ENCODE measurements around the gene DDRGK1. TPM values are rescaled to one million over a fixed set of nuclear protein-coding genes. Genes with fewer than 3 reads are reported as not detected.

DDRGK1 gene
- total and polyA plus RNA-seq, 2 of the 4 experiments (the other 2 are of a cell fraction): 12.2 to 29.6 TPM

DNA sequence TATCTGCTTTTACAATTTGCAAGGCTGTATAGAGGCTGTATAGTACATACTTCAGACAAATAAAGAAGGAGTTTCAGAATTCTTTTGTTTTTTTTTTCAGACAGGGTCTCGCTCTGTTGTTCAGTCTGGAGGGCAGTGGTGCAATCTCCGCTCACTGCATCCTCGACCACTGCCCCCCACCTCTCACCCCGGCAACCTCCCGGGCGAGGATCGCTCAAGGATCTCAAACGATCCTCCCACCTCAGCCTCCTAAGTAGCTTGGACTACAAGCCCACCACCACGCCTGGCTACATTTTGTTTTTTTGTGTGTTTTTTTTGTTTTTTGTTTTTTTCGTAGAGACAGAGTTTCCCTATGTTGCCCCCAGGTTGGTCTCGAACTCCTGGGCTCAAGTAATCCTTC, 46.7 kb downstream of the DDRGK1 start:
- no peak overlapping the region for H3K56ac ChIP-seq (ENCODE audit: extremely low read depth, insufficient read depth, low read length)
- no peak overlapping the region for H3K27ac ChIP-seq (ENCODE audit: insufficient read depth, low read length)
- no peaks in the 10 kb centered on the region for H3K27me3 ChIP-seq (ENCODE audit: control insufficient read depth, insufficient read depth, low read length)
- peaks cover 48% of the 10 kb centered on the region for H4K20me1 ChIP-seq (ENCODE audit: insufficient read depth, low read length)
- H2AK9ac ChIP-seq (replicated peaks; ENCODE audit: low read depth, low read length, poor library complexity): no peak overlapping the region
- in situ Hi-C loops (cut with MboI; ENCODE audit: low sequenced_read_pairs): no loop called here
- H3K9me1 ChIP-seq (ENCODE audit: insufficient read depth, low read length): peaks cover 8% of the 10 kb centered on the region; the same call in 1 of the 2 replicates
- no CpG with 5 or more reads among the region's 11 CpGs for WGBS, 2 experiments (ENCODE audit: extremely low coverage in 2 of 2, insufficient read length in 1 of 2)
- intact Hi-C loops (cut with micrococcal nuclease): no loop called here
- no peak overlapping the region for H2BK120ac ChIP-seq (ENCODE audit: low read depth, low read length)
- no peak overlapping the region for H4K5ac ChIP-seq (ENCODE audit: low read depth, low read length)
- ChIA-PET CTCF (interaction anchor here (0.6 to 1.0 kb wide), 2 partner anchors 104 to 907 kb away, joined by 3 to 4 read pairs; no protein-coding TSS in a partner anchor), POLR2A (ENCODE audit: unreplicated experiment) (no interaction called here)
- H3K14ac ChIP-seq (replicated peaks; ENCODE audit: low read depth, low read length): no peak overlapping the region
- dilution Hi-C loops (cut with HindIII; ENCODE audit: low sequenced_read_pairs, unreplicated experiment): no loop called here
- no peak overlapping the region for H3K4me3 ChIP-seq (ENCODE audit: insufficient read depth, low read depth, low read length)
- peaks cover 2% of the 10 kb centered on the region for H3K4me1 ChIP-seq (ENCODE audit: control insufficient read depth, insufficient read depth, low read length)
- ATAC-seq (ENCODE audit: low read depth) (no peak), DNase-seq (no peak)
- no TSS peak for BruUV-seq (replicated peaks)
- peaks cover 0 to 39% of the 10 kb centered on the region in 2 experiments; a peak in 2 of 4 replicates for H3K79me1 ChIP-seq (ENCODE audit: low read depth in 1 of 2, low read length in 2 of 2)
- H2AFZ ChIP-seq (replicated peaks; ENCODE audit: low read length, poor library complexity): no peak overlapping the region
- no peak overlapping the region for H3K9ac ChIP-seq (ENCODE audit: low read depth, low read length)
- no peaks in the 10 kb centered on the region for H3K9me3 ChIP-seq (ENCODE audit: control insufficient read depth, insufficient read depth, low read length)
- no peak overlapping the region for H2BK15ac ChIP-seq (ENCODE audit: low read depth, low read length)
- no peak overlapping the region for H2BK5ac ChIP-seq (ENCODE audit: low read depth, low read length, poor library complexity, severe bottlenecking)
- H3K36me3 ChIP-seq (ENCODE audit: control insufficient read depth, insufficient read depth, low read length): peaks cover 2% of the 10 kb centered on the region; the same call in 1 of the 2 replicates
- H3K18ac ChIP-seq (ENCODE audit: low read depth, low read length): no peak overlapping the region
- no peak for TF ChIP-seq RCOR1 (IDR thresholded peaks at IDR 0.05; ENCODE audit: insufficient replicate concordance, low read length)
- TF ChIP-seq, protein P1, sequence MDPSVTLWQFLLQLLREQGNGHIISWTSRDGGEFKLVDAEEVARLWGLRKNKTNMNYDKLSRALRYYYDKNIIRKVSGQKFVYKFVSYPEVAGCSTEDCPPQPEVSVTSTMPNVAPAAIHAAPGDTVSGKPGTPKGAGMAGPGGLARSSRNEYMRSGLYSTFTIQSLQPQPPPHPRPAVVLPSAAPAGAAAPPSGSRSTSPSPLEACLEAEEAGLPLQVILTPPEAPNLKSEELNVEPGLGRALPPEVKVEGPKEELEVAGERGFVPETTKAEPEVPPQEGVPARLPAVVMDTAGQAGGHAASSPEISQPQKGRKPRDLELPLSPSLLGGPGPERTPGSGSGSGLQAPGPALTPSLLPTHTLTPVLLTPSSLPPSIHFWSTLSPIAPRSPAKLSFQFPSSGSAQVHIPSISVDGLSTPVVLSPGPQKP (IDR thresholded peaks at IDR 0.05; ENCODE audit: borderline replicate concordance, low read depth, low read length): no peak
- no peak for TF ChIP-seq CEBPB (IDR thresholded peaks at IDR 0.05; ENCODE audit: low read depth, low read length)
- TF ChIP-seq SMC3 (IDR thresholded peaks at IDR 0.05; ENCODE audit: low read depth, low read length): no peak
- TF ChIP-seq POLR2A (IDR thresholded peaks at IDR 0.05; ENCODE audit: low read depth, low read length): no peak
- no peak for TF ChIP-seq NFE2L2 (IDR thresholded peaks at IDR 0.05; ENCODE audit: low read depth, low read length)
- H4K91ac ChIP-seq (ENCODE audit: insufficient read depth, low read depth, low read length): no peak overlapping the region
- H3K4ac ChIP-seq (ENCODE audit: low read depth, low read length): no peak overlapping the region
- H2AK5ac ChIP-seq (ENCODE audit: low read depth, low read length): no peak overlapping the region
- no peak overlapping the region for H3K23ac ChIP-seq (ENCODE audit: low read depth, low read length)
- peak overlapping the region; percentile 48; the same call in 1 of the 2 replicates for H3K4me2 ChIP-seq (ENCODE audit: low read depth, low read length)
- H2BK20ac ChIP-seq (ENCODE audit: low read depth, low read length): no peak overlapping the region
- no peak overlapping the region for H4K8ac ChIP-seq (ENCODE audit: low read depth in 2 of 2, low read length in 2 of 2)

All from IMR-90 (cell line).